Measurements from ENCODE around the gene NACC2.

The NACC2 gene

GRCh38 chr9:136140966-136141365, 45.9 kb upstream of the NACC2 start:
- no peak overlapping the region for H3K4me3 ChIP-seq (ENCODE audit: low read length)
- TF ChIP-seq CTCF (IDR thresholded peaks at IDR 0.05; ENCODE audit: insufficient read depth, low read depth, low read length, missing control alignments) = no peak
- peak; percentile 16 for DNase-seq (ENCODE audit: low read depth)

- H3K4me3 ChIP-seq (ENCODE audit: low read length) = no peak overlapping the region
- DNase-seq (ENCODE audit: low read depth) = peak; percentile 68
- no peak for TF ChIP-seq CTCF (IDR thresholded peaks at IDR 0.05; ENCODE audit: insufficient read depth, low read depth, low read length, missing control alignments)
These were observed 45.0 kb upstream of the NACC2 start for GRCh38 chr9:136140046-136140445.

GRCh38 chr9:136138566-136138965, 43.5 kb upstream of the NACC2 start:
- H3K4me3 ChIP-seq (ENCODE audit: low read length) = no peak overlapping the region
- DNase-seq (ENCODE audit: low read depth) = peak; percentile 30

GRCh38 chr9:136137321-136138265, 42.5 kb upstream of the NACC2 start:
- H3K4me3 ChIP-seq (ENCODE audit: low read length) = no peak overlapping the region
- no peak for DNase-seq (ENCODE audit: low read depth)
- no peak for TF ChIP-seq CTCF (IDR thresholded peaks at IDR 0.05; ENCODE audit: insufficient read depth, low read depth, low read length, missing control alignments)

More at GRCh38 chr9:136138566-136138965, 43.5 kb upstream of the NACC2 start:
- peak; percentile 41 for TF ChIP-seq CTCF (IDR thresholded peaks at IDR 0.05; ENCODE audit: insufficient read depth, low read depth, low read length, missing control alignments)

- no peak for DNase-seq (ENCODE audit: low read depth)
- H3K4me3 ChIP-seq (ENCODE audit: low read length) = no peak overlapping the region
- TF ChIP-seq CTCF (IDR thresholded peaks at IDR 0.05; ENCODE audit: insufficient read depth, low read depth, low read length, missing control alignments) = no peak
These were observed 41.2 kb upstream of the NACC2 start for GRCh38 chr9:136136127-136136925.

- no peak for TF ChIP-seq CTCF (IDR thresholded peaks at IDR 0.05; ENCODE audit: insufficient read depth, low read depth, low read length, missing control alignments)
- no peak overlapping the region for H3K4me3 ChIP-seq (ENCODE audit: low read length)
- DNase-seq (ENCODE audit: low read depth) = no peak
These were observed 40.4 kb upstream of the NACC2 start for GRCh38 chr9:136135326-136136126.
